ENCODE measurements around the gene HIPK2.

DNA sequence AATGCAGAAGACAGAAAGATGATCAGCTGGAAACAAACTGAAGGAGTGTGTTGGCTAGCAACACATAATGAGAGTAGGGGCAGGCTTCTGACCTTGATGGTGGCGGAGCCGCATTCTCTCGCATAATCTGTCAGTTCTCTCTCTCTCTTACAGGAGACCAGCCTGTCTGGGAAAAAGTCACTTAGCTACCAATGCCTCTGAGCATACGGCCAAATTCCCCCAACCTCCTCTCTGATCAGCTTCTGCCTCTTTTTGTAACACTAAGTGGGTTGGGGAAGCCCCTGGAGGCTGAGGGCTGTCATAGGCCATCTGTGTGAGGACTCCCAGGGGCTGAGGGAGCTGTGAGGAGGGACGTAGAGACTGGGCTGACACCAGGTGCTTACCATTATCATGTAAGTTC, 104.6 kb downstream of the HIPK2 start:
- TF ChIP-seq, protein P1, sequence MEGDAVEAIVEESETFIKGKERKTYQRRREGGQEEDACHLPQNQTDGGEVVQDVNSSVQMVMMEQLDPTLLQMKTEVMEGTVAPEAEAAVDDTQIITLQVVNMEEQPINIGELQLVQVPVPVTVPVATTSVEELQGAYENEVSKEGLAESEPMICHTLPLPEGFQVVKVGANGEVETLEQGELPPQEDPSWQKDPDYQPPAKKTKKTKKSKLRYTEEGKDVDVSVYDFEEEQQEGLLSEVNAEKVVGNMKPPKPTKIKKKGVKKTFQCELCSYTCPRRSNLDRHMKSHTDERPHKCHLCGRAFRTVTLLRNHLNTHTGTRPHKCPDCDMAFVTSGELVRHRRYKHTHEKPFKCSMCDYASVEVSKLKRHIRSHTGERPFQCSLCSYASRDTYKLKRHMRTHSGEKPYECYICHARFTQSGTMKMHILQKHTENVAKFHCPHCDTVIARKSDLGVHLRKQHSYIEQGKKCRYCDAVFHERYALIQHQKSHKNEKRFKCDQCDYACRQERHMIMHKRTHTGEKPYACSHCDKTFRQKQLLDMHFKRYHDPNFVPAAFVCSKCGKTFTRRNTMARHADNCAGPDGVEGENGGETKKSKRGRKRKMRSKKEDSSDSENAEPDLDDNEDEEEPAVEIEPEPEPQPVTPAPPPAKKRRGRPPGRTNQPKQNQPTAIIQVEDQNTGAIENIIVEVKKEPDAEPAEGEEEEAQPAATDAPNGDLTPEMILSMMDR (conservative IDR thresholded peaks at IDR 0.05): no peak
- TF ChIP-seq ZFX (IDR thresholded peaks at IDR 0.05): no peak
